Posterior vena cava (tissue), 2 donors: Measurements from ENCODE around the gene TMEM269. TPM values are rescaled to one million over a fixed set of nuclear protein-coding genes. Genes with fewer than 3 reads are reported as not detected.
"Not testable (repeated sequence)": the region's sequence is repeated elsewhere in the genome, so short reads cannot be mapped to it uniquely, and the experiment has no call there.

Experiments
- DNase-seq: peaks from one replicate; pipeline ENCODE4 v3.0.0-alpha.2; 2020; ENCODE audit warnings: low spot score
- intact Hi-C, 2 donors: fragments of 100-400 bp; cut with DNase I; formaldehyde crosslinking; loops; one replicate each; pipeline versions ENCODE4 v1.14.1 to v1.14.2; 2022 to 2023
- total RNA-seq, 2 donors: library from RNA; stranded (reverse); fragmentation: NEBNext Ultra II Directional; extraction: Animal tissue kit (Norgen Biotek cat#: 25700); gene quantifications; one replicate each; pipeline ENCODE4 v1.2.1, GENCODE V29; 2021
- donor health status: DM: yes; HTN: yes; CAD: no.
- donor health status: DM: yes; HTN: yes; CAD: no.

TMEM269 gene
- total RNA-seq, 2 donors from 2014 or later, result not detected

- no peak for DNase-seq
- intact Hi-C loops, result no loop called here
These were observed 22.4 kb downstream of the TMEM269 start for GRCh38 chr1:42807056-42807668.

- intact Hi-C loops, DNase-seq: not testable (repeated sequence)
These were observed 30.0 kb downstream of the TMEM269 start for GRCh38 chr1:42814815-42815214.

GRCh38 chr1:42815941-42816584, 31.3 kb downstream of the TMEM269 start:
- no peak for DNase-seq
- intact Hi-C loops, result no loop called here

GRCh38 chr1:42816585-42817439, 32.0 kb downstream of the TMEM269 start, which contains the start of the genes ERMAP and SVBP:
Gene ERMAP (plus strand): TSS chr1:42817122. CDS start chr1:42830449, 13,327 bp downstream.
Gene SVBP (minus strand): TSS chr1:42817397. CDS start chr1:42816544, 853 bp downstream.
- peak; percentile 98 for DNase-seq
- intact Hi-C loops, result no loop called here

GRCh38 chr1:42817440-42817767, 32.6 kb downstream of the TMEM269 start:
- intact Hi-C loops, result no loop called here
- no peak for DNase-seq

- no peak for DNase-seq
- intact Hi-C loops, result no loop called here
These were observed 33.2 kb downstream of the TMEM269 start for GRCh38 chr1:42817976-42818375.

- intact Hi-C loops, result no loop called here
- no peak for DNase-seq
These were observed 36.0 kb downstream of the TMEM269 start for GRCh38 chr1:42820813-42821212.

DNA sequence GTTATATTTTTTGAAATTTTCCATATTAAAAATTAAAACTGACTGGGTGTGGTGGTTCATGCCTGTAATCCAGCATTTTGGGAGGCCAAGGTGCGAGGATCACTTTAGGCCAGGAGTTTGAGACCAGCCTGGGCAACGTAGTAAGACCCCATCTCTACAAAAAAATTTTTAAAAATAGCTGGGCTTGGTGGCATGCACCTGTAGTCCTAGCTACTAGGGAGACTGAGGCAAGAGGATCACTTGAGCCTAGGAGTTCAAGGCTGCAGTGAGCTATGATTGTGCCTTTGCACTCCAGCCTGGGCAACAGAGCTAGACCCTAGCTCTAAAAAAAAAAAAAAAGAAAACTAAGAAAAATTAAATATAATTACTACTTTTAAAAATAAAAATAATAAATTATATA, 36.9 kb downstream of the TMEM269 start:
- no peak for DNase-seq
- intact Hi-C loops, result no loop called here

GRCh38 chr1:42822800-42823392, 38.1 kb downstream of the TMEM269 start:
- intact Hi-C loops, result no loop called here
- DNase-seq, result no peak

DNA sequence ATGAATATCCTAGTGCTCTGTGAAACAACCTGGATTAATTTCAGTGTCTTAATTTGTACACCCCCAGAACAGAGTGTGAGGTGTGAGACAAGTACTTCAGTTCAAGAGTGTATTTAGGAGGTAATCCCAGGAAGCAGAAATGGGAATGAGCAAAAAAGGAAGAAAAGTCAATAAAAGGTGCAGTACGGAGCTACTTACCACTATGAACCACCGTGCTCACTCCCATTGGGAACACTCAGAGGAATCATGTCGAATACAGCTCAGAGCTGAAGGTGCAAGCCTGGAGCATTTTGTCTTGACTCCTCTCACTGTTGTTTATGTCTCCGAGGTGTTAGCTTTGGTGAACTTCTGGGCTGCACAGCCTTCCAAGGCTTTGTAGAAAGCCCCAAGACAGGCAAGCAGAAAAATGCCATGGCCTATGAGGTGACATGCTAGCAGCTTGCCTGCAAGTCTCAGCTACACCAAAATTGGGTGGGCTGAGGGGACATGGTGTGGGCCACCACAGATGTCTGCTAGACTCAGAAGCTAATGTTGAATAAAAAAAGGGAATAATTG, 39.8 kb downstream of the TMEM269 start:
- no peak for DNase-seq
- intact Hi-C loops, result no loop called here

DNA sequence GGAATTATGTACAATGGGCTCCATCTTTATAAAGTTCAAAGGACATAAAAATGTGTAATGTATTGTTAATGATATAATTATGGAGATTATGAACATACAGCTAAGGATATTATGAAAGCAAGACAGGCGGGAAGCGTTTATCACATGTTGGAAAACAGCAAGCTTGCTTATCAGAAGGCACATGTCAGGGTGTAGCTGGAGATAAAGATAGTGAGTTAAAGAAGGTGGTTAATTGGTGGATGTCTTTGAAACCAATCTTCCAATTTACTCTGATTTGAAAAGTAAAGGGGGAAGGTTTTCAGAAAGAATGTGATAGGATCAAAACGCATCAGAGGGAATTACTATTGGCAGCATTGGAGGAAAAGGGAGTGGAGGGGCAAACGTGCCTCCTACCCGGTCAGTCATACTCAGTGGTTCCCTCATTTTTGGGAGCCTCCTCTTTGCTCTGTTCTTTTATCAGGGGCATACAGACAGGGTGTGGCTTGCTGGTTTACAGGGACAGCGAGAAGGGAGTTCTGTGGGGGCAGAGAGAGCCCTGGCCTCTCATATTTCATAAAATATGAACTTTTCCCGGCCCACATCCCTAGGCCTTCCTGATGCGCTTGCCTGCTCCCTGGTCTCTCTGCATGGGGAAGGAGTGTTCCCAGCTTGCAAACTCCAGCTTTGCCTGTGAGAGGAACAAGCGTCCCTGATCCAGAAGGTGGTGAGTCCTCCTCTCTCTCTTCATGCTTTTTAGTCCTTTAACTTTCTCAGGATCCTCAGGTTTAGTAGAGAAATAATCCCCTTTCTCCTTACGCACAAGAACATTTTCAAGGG, 40.5 kb downstream of the TMEM269 start:
- no peak for DNase-seq
- intact Hi-C loops, result no loop called here

- intact Hi-C loops, result no loop called here
- no peak for DNase-seq
These were observed 45.8 kb downstream of the TMEM269 start for GRCh38 chr1:42830631-42831030.

GRCh38 chr1:42831273-42831672, 46.5 kb downstream of the TMEM269 start:
- intact Hi-C loops, result no loop called here
- no peak for DNase-seq

- no peak for DNase-seq
- intact Hi-C loops, result no loop called here
These were observed 48.0 kb downstream of the TMEM269 start for GRCh38 chr1:42832641-42833240.

DNA sequence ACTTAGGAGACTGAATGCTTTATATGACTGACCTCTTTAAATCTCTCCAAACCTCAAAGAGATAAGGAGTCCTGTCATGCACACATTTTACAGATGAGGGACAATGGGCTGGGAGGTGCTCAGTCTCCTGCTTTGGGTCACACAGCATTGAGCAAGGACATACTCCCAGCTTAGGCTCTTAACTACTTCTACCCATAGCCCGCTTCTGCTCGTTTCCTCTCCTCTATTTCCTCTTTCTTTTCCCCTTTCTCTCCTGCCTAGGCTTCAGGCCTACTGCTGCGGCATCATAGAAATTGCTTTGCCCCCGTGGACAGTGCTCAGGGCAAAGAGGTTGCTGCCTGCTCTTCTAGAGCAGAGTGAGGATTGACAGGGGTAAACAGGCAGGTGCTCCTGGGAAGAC, 49.2 kb downstream of the TMEM269 start:
- intact Hi-C loops, result no loop called here
- DNase-seq, result no peak

GRCh38 chr1:42834803-42835202, 50.0 kb downstream of the TMEM269 start:
- intact Hi-C loops, result no loop called here
- no peak for DNase-seq

DNA sequence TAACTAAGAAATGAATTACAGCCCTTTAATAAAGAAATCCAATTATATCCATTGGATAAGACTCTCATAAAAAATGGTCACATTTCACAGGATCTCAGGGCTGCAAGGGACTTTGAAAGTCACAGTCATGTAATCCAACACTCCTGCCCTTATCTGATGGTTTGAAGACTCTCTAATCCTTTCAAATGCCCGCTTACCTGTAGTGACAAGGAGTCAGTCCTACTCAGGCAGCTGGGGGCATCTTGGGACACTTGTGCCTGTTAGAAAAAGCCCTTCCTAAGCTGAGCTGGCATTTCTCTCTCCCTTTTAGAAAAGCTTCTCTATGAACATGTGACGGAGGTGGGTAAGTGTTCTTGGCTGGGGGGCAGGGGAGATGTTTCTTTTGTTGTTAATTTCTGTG, 50.6 kb downstream of the TMEM269 start:
- no peak for DNase-seq
- intact Hi-C loops, result no loop called here

DNA sequence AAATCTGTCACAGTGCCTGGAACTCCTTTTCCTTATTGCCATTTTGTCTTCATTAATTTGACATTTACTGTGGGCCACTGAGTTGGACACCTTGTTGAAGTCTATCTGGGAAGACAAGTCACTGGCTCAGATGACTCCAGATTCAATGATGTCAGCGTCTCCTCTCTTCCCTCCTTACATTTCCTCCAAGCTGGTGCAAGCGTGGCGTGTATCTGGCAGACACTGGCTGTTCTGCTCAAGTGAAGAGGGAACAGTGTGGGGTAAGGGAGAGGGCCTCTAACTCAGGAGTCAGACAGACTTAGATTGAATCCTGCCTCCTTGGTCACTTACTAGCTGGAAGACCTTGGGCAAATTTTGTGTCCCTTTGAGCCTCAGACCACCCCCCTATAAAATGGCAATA, 52.9 kb downstream of the TMEM269 start:
- intact Hi-C loops, result no loop called here
- no peak for DNase-seq
